ENCODE measurements around the gene RPS24. TPM values are rescaled to one million over a fixed set of nuclear protein-coding genes. Genes with fewer than 3 reads are reported as not detected.

The RPS24 gene
- polyA plus RNA-seq, 1 donor (not counting 4 experiments of a cell fraction or from before 2014, with no cell fraction given) = 5,180 TPM

DNA sequence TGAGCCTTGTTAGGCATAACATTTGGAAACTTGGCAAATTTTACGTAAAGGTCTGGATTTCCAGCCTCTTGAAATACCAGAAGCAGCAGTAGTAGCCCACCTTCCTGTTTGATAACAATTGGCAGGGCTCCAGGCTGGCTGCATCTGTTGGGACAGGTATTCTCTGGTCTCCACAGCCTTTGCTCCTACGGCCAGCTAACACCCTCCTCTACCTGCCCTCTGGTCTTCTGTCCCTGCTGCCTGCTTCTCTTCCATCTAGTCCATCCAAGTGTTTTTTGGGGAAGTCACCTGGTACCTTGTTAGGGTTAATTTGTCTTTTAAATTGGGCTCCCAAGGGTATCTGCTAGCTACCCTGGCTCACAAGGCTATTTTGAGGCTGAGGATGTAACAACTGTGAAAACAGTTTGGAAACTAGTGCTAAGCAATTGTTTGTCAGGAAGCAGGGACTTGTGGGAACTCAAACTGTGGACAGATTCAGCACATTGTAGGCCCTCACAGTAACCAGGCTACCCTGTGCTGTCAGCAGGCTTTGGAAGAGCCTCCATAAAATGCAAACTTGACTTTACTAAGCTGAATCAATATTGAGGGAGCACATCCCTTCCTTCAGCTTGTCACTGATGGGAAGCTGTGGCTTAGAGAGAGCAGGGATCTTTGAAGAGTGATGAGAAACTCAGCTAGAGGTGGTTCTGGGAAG, 8.5 kb downstream of the RPS24 start:
- dilution Hi-C loops (cut with MboI; ENCODE audit: extremely low pct_ligation_motif_present, low sequenced_read_pairs) = no loop called here
- no peak overlapping the region for H3K4me3 ChIP-seq (ENCODE audit: control insufficient read depth in 2 of 3, extremely low read depth in 1 of 3, insufficient read depth in 2 of 3, low read depth in 1 of 3, low read length in 3 of 3)
- no peak overlapping the region for H3K4me2 ChIP-seq (ENCODE audit: control insufficient read depth, extremely low read depth, insufficient read depth, low read depth, low read length)
- no peak for FAIRE-seq
- no peak overlapping the region for H2AFZ ChIP-seq (ENCODE audit: control insufficient read depth, low read length)
- no peak overlapping the region for H3K27ac ChIP-seq (ENCODE audit: control insufficient read depth, insufficient read depth, low read length)
- no peak for DNase-seq (ENCODE audit: low read depth, low spot score)
- peaks cover 35 to 53% of the 10 kb centered on the region in 2 experiments for H3K36me3 ChIP-seq (ENCODE audit: control insufficient read depth in 2 of 2, extremely low read depth in 1 of 2, insufficient read depth in 2 of 2, low read length in 2 of 2)
- no peaks in the 10 kb centered on the region for H3K27me3 ChIP-seq (ENCODE audit: control insufficient read depth, extremely low read depth, insufficient read depth, low read length)
- no peak for TF ChIP-seq EZH2 (IDR thresholded peaks at IDR 0.05; ENCODE audit: low read length)
- TF ChIP-seq, protein P1, sequence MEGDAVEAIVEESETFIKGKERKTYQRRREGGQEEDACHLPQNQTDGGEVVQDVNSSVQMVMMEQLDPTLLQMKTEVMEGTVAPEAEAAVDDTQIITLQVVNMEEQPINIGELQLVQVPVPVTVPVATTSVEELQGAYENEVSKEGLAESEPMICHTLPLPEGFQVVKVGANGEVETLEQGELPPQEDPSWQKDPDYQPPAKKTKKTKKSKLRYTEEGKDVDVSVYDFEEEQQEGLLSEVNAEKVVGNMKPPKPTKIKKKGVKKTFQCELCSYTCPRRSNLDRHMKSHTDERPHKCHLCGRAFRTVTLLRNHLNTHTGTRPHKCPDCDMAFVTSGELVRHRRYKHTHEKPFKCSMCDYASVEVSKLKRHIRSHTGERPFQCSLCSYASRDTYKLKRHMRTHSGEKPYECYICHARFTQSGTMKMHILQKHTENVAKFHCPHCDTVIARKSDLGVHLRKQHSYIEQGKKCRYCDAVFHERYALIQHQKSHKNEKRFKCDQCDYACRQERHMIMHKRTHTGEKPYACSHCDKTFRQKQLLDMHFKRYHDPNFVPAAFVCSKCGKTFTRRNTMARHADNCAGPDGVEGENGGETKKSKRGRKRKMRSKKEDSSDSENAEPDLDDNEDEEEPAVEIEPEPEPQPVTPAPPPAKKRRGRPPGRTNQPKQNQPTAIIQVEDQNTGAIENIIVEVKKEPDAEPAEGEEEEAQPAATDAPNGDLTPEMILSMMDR (optimal IDR thresholded peaks at IDR 0.05 in 1 of 3, IDR thresholded peaks at IDR 0.05 in 1 of 3, conservative IDR thresholded peaks at IDR 0.05 in 1 of 3; ENCODE audit: extremely low read depth in 1 of 3, insufficient read depth in 2 of 3, low read length in 3 of 3) = no peak
- H4K20me1 ChIP-seq (ENCODE audit: control insufficient read depth, extremely low read depth, insufficient read depth, low read length) = peaks cover 57% of the 10 kb centered on the region
- no peaks in the 10 kb centered on the region for H3K9me3 ChIP-seq (ENCODE audit: control insufficient read depth, low read depth, low read length)
- peaks cover 41% of the 10 kb centered on the region for H3K79me2 ChIP-seq (ENCODE audit: control insufficient read depth, insufficient read depth, low read length)
- H3K4me1 ChIP-seq (ENCODE audit: control insufficient read depth, extremely low read depth, insufficient read depth, low read length) = peaks cover 28% of the 10 kb centered on the region
- peaks cover 10% of the 10 kb centered on the region for H3K9me1 ChIP-seq (ENCODE audit: control insufficient read depth, extremely low read depth, insufficient read depth, low read length)
- no peak overlapping the region for H3K9ac ChIP-seq (ENCODE audit: control insufficient read depth, extremely low read depth, insufficient read depth, low read length)

- Histone ChIP-seq H3K4me3 (ENCODE audit: control insufficient read depth in 2 of 3, extremely low read depth in 1 of 3, insufficient read depth in 2 of 3, low read depth in 1 of 3, low read length in 3 of 3) (no peak overlapping the region), H3K79me2 (ENCODE audit: control insufficient read depth, insufficient read depth, low read length) (peaks cover 35% of the 10 kb centered on the region), H3K27me3 (ENCODE audit: control insufficient read depth, extremely low read depth, insufficient read depth, low read length) (no peaks in the 10 kb centered on the region), H3K27ac (ENCODE audit: control insufficient read depth, insufficient read depth, low read length) (no peak overlapping the region), H2AFZ (ENCODE audit: control insufficient read depth, low read length) (no peak overlapping the region), H3K36me3 (ENCODE audit: control insufficient read depth in 2 of 2, extremely low read depth in 1 of 2, insufficient read depth in 2 of 2, low read length in 2 of 2) (peaks cover 32 to 48% of the 10 kb centered on the region in 2 experiments), H3K4me2 (ENCODE audit: control insufficient read depth, extremely low read depth, insufficient read depth, low read depth, low read length) (no peak overlapping the region), H3K9me1 (ENCODE audit: control insufficient read depth, extremely low read depth, insufficient read depth, low read length) (peaks cover 9% of the 10 kb centered on the region), H3K9me3 (ENCODE audit: control insufficient read depth, low read depth, low read length) (no peaks in the 10 kb centered on the region), H3K9ac (ENCODE audit: control insufficient read depth, extremely low read depth, insufficient read depth, low read length) (no peak overlapping the region), H4K20me1 (ENCODE audit: control insufficient read depth, extremely low read depth, insufficient read depth, low read length) (peaks cover 53% of the 10 kb centered on the region), H3K4me1 (ENCODE audit: control insufficient read depth, extremely low read depth, insufficient read depth, low read length) (peaks cover 23% of the 10 kb centered on the region)
- no peak for TF ChIP-seq EZH2 (IDR thresholded peaks at IDR 0.05; ENCODE audit: low read length)
- TF ChIP-seq, protein P1 (optimal IDR thresholded peaks at IDR 0.05 in 1 of 3, IDR thresholded peaks at IDR 0.05 in 1 of 3, conservative IDR thresholded peaks at IDR 0.05 in 1 of 3; ENCODE audit: extremely low read depth in 1 of 3, insufficient read depth in 2 of 3, low read length in 3 of 3) = no peak
- FAIRE-seq (no peak), DNase-seq (ENCODE audit: low read depth, low spot score) (no peak)
- dilution Hi-C loops (cut with MboI; ENCODE audit: extremely low pct_ligation_motif_present, low sequenced_read_pairs) = no loop called here
Observed at GRCh38 chr10:78042752-78043104, 9.1 kb downstream of the RPS24 start.

Measured in keratinocyte (primary cell).